A673 (cell line): ENCODE measurements around the gene TSPAN3.

Experiments used
- CTCF ChIP-seq: fragments of 300-800, 200-600 bp; sonication (generic); conservative IDR thresholded peaks from 2 replicates; pipeline ENCODE4 v1.5.1; 2017; ENCODE audit warnings: low read depth, mild to moderate bottlenecking, antibody characterized with exemption, low read length, moderate library complexity, mixed read lengths
- EZH2 ChIP-seq: fragments of 200-600 bp; sonication (generic); IDR thresholded peaks from 2 replicates; pipeline ENCODE4 v1.6.1; 2017; ENCODE audit warnings: borderline replicate concordance, low read depth, mild to moderate bottlenecking, mixed read lengths, antibody characterized with exemption, low read length; ENCODE audit not compliant: poor library complexity, severe bottlenecking

GRCh38 chr15:77028451-77029165, 42.3 kb downstream of the TSPAN3 start:
- TF ChIP-seq EZH2 (no peak), CTCF (no peak)
